Mammary epithelial cell (primary cell): ENCODE data around the gene HDAC6.

Experiments
- EZH2 ChIP-seq: IDR thresholded peaks from 2 replicates; pipeline ENCODE4 v1.6.1; 2012; ENCODE audit warnings: low read length, inconsistent platforms, borderline replicate concordance
- TF ChIP-seq, protein P1 (sequence below), 2 donors: IDR thresholded peaks in 1 of 2; conservative IDR thresholded peaks in 1 of 2; 2 replicates each; pipeline ENCODE4 v1.5.1; 2011 to 2012; ENCODE audit warnings: inconsistent platforms in 2 of 2, low read length in 2 of 2, mild to moderate bottlenecking in 2 of 2, control low read depth in 1 of 2, low read depth in 1 of 2; ENCODE audit not compliant: insufficient read depth in 1 of 2; ENCODE audit errors: extremely low read depth in 1 of 2

DNA sequence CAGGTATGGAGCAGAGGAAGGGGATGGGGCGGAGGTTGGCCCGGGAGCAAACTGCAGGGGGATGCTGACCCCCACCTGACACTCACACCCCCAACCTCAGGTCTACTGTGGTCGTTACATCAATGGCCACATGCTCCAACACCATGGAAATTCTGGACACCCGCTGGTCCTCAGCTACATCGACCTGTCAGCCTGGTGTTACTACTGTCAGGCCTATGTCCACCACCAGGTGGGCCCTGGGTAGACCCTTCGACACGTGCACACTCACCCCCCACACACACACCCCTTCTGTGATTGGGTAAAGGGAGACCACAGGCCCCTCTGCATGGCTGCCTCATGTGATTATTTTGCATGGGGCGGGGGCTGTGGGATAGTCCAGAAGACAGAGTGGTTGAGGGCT lies 22.2 kb downstream of the HDAC6 start:
- TF ChIP-seq, protein P1, sequence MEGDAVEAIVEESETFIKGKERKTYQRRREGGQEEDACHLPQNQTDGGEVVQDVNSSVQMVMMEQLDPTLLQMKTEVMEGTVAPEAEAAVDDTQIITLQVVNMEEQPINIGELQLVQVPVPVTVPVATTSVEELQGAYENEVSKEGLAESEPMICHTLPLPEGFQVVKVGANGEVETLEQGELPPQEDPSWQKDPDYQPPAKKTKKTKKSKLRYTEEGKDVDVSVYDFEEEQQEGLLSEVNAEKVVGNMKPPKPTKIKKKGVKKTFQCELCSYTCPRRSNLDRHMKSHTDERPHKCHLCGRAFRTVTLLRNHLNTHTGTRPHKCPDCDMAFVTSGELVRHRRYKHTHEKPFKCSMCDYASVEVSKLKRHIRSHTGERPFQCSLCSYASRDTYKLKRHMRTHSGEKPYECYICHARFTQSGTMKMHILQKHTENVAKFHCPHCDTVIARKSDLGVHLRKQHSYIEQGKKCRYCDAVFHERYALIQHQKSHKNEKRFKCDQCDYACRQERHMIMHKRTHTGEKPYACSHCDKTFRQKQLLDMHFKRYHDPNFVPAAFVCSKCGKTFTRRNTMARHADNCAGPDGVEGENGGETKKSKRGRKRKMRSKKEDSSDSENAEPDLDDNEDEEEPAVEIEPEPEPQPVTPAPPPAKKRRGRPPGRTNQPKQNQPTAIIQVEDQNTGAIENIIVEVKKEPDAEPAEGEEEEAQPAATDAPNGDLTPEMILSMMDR (conservative IDR thresholded peaks at IDR 0.05 in 1 of 2, IDR thresholded peaks at IDR 0.05 in 1 of 2; ENCODE audit: extremely low read depth in 1 of 2, insufficient read depth in 1 of 2, low read depth in 1 of 2, low read length in 2 of 2): no peak
- TF ChIP-seq EZH2: no peak
